HG03342 (cell line): ENCODE measurements around the gene MORN1.

ENCODE experiments used
- ATAC-seq: cut with Tn5 transposase; IDR thresholded peaks from one replicate; pipeline ENCODE4 v1.9.1; 2021; ENCODE audit warnings: mild to moderate bottlenecking, moderate library complexity; ENCODE audit not compliant: unreplicated experiment

The MORN1 gene

DNA sequence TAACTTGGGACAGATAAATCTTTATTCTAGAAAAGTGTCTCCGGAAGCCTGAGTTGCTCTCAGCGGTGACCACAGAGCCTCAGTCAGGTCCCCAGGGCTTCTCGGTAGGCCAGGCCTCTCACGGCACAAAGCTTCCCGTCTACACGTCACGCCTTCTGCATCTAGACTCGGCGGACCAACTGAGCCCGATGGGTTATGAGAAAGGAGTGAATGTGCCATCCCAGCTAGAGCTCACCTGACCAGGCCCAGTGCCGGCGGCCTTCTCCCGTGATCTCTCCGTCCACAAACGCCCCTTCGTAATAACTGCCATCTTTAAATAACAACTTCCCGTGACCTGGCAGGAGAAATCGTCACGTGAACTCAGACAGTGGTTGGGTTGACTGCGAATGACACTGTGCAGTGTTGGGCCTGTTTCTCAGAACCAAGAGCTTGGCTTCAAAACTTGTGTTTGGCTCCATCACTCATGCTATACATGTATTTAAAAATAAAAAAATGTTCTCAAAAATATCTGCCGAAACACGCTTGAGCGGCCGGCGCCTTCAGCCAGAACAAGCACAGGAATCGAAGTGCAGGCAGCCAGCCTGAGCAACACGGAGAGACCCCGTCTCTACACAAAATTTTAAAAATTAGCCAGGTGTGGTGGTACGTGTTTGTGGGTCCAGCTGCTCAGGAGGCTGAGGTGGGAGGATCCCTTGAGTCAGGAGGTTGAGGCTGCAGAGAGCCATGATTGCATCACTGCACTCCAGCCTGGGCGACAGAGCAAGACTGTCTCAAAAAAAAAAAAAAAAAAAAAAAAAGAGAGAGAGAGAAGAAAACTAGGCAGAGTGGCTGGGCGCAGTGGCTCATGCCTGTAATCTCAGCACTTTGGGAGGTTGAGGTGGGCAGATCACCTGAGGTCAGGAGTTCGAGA, 3.1 kb downstream of the MORN1 start:
- no peak for ATAC-seq

DNA sequence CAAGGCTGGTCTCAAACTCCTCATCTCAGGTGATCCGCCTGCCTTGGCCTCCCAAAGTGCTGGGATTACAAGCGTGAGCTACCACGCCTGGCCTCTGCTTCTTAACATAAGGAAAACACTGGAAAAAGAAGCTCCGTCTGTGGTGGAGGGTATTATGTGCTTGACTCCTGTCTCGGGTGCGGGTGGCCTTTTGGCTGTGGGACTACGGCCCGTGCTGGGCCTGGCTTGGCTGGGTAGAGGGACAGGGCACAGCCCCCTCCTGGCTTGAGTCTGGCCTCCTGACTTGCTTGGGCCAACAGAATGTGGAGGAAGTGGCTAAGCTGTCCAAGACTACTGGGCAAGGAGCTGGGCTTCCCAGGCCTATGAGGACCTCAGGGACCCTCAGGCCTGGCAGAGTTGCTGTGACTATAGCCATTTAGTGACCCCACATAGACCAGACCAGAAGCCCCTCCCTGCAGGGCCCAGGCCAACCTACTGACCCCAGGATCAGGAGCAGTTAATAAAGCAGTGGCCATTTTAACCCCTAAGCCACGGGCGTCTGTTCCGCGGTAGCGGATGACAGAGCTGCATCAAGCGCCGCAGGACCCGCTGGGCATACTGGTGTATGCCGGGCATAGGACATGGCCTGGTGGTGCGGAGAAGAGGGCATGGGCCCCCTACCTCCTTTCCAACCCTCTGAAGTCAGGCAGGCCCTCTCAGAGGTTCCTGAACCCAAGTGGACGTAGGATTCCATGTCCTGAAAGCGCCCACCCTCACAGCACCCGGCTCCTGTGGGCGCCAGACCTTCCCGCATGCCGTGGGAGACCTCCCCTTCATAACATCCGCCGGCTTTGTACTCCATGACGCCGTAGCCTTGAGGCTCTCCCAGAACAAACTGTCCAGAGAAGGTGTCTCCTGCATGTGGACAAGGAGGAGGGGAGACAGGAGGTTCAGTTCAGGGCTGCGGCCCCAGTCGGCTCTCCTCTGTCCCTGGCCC, 4.4 kb downstream of the MORN1 start:
- no peak for ATAC-seq

DNA sequence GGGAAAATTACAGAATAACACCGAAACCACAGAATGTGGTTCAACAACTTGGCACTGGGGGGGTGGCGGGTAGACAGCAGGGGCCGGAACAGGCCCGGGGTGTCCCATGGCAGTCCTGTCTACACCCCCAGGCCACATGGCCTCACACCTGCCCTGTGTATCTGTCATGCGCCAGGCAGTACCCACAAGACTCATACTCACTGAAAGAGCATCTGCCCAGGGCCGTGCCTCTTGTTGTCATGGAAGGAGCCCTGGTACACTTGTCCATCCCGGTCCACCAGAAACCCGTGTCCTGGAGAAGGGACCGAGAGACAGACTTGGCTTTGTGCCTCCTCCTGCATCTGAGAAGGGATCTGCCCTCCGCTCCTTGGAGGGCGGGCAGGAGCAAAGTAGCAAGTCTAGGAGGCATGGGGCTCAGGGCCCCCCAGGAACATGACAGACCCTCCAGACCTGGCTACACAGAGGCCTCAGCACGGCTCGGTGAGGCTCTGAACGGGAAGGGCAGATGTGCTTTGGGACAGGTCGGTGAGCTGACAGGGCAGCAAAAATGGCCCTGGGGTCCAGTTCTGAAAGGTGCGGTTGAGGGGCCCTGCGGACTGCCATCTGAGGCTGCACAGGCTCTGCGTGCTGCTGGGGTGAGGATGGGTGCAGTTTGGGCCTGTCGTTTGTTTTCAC, 5.6 kb downstream of the MORN1 start:
- no peak for ATAC-seq

DNA sequence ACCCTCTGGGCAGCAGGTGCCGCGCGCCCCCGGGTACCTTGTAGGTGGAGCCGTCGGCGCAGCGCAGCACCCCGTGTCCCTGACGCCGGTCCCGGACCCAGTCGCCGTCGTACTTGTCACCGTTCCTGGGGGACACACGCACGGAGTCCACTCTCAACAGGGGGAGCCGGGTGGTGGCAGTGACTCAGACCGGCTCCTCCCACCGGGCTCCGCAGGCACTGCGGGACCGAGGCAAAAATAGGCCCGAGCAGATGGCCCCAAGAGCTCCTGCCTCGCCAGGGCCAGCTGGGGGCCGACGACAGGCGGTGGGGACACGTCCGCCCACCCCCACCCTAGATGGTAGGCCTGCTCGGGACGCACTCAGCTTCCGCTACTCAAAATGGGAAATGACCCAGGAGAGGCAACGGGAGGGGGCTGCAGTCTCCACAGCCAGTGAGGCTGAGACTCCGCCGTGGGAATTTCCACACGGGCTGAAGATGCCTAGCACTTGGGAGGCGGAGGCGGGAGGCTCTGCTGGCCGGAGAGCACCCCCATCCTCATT, 6.3 kb downstream of the MORN1 start:
- ATAC-seq, result no peak

DNA sequence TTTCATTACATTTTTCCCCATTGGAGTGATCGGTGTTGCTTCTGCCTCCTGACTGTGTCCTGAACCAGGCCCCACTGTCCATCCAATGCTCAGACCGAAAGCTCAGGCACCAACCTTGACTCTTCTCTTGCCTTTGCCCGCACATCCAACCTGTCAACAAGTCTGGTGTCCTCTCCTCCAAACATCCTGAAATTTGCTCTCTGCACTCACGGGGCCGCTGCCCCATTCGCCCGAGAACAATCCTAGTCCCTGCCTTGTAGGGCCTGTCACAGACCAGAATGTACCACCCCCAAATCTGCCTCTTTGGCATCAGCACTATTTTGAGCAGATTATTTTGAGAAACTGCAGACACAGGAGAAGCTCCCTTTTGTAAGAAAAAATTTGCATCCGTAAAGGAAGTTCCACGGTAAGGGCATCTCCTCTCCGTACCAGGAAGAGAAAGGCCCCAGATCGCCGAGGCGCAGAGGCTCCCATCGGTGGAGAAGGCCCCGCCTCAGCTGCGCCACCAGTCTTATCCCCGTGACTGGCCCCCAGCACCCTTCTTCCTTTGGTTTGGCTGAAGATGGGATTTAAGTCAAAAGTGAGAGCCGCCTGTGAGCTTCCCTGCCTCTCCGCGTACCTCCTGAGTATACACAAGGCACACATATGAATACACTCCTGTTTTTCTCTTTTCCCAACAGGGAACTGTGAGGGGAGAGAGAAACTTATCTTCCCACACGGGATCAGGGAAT, 7.1 kb downstream of the MORN1 start:
- no peak for ATAC-seq

DNA sequence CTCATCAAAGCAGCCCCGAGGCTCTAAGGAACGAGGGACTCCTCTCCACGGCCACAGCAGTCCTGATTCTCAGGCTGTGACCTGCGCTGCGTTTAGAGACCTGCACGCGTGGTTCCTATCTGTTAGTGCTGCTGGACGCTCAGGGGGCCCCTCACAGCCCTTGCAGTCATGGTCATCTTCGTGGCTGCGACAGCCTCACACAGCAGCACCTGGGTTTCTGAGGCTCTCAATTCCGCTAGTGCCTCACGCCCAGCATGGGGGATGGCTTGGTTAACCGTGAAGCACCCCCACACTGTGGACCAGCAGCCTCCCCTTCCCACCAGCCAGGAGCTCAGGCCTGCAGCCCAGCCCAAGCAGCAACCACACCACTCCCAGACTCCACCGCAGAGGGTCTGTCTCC, 7.8 kb downstream of the MORN1 start:
- no peak for ATAC-seq

DNA sequence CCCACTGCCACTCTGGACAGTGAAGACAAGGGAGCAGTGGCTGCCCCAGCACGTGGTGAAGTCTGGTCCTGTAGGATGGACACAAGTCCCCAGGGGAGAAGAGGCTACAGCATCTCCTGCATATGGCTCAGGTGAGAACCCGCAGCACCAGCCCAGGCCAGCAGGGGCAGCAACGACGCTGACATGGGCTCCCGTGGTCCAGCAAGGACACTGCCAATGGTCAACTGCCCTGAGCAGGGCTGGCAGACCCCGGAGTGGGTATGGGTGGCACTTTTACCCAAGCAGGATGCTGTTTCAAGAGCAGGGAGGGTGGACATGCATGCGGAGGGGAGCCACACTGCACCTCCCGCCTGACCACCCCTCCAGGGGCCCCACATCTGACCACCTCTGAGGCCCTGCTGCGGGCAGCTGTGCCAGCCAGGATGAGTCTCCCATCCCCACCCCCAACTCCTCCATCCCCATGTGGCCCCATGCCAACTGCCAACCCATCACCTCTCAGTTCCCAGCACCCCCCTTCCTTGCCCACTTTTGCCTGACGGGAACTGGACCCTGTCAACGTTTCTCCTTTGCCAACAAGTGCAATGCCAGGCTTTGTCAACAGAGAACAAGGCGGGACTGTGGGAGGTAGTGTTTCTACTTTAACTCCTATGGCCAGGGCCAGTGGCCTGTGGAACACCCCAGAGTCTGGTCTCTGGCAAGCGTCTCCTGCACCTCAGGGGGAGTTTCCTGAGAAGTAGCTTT, 8.6 kb downstream of the MORN1 start:
- ATAC-seq, result no peak

DNA sequence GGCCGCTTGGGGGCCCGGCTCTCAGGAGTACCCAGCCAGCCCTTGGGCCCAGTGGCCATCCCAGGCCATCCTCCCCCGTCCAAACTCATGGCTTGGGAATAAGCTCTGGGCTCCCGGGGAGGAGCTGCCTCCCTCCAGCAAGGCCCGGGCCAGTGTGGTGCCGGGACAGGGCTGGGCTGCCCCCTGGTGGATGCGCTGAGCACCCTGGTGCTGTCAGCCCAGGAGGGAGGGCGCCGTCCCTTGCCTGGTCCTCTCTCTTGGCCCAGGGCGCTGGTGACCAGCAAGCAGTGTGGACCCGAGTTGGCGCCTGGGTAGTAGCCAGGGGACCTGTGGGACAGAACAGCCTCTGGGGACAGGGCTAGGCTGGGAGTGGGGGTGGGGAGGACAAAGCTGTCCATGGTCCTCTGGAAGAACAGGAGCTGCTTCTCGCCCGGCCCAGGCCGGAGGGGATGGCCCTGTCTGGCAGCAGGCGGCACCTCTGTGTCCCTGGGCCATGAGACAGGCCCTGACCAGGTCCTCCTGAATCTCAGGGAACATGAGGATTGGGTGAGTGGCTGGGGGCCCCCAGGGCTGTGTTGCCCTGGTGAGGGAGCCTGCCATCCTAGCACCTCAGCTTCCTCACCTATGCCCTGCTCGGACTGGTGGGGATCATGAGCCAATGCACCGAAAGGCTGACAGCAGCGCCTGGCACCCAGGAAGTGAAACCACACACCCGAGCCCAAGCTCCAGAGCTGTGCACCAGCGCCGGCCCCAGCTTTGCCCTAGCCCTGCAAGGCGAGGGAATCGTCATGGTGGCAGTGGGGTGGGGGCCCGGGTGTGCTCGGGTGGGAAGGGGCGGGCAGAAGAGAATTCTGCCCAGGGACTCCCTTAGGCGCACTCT, 9.4 kb downstream of the MORN1 start:
- peak; percentile 55 for ATAC-seq

DNA sequence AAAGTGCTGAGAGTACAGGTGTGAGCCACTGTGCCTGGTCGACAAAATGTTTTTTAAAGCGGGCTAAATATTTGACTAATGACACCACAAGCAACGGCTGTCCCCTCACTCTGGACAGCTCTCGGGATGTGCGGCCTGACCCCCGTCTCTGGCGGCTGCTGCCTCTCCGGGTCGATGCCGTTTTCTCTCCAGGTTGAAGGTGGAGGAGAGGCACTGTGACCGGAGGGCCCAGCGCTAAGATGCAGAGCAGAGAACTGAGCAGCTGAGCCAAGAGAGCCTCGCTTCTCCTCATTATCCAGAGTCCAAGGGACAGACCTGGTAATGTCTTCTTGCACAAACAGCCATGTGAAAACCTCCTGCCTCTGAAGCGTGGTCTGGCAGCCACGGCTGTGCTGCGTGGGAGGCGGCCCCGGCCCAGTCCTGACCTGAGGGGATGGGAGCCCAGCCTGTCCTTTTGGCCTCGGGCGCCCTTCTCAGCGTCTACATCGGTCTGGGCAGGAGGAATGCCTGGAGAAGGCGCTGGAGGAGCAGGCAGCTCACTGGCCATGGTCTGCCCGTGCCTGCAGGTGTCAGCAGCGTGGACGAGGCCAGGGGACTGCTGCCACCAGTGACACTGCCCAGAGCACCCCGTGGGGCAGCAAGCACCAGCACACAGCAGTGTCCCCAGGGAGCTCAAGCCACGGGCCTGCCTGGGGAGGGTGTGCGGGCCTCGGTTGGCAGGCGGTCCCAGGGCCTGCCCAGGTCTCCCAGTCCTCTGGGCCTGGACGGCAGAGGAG, 10.3 kb downstream of the MORN1 start:
- no peak for ATAC-seq

DNA sequence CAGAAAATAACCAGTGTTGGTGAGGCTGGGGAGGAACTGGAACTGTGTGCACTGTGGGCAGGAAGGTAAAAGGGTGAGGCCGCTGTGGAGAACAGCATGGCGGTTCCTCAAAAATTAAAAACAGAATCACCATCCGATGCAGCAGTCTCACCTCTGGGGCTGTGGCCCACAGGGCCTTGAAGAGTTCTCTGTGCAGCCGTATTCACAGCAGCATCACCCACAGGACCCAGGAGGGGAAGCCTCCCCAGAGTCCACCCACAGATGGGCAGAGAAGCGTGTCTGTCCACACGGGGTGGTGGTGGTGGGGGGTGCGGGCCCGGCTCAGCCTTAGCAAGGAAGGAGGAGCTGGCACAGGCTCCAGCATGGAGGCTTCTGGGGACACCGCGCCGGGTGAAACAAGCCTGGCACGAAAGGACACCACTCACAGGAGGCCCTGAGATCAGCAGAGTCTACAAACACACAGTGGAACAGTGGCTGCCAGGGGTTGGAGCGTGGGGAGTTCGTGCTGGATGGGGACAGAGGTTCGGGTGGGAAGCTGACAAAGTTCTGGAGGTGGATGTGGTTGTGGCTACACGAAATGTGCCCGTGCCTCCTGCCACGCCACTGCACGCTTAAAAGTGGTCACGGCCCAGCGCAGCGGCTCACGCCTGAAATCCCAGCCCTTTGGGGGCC, 11.5 kb downstream of the MORN1 start:
- ATAC-seq, result no peak

DNA sequence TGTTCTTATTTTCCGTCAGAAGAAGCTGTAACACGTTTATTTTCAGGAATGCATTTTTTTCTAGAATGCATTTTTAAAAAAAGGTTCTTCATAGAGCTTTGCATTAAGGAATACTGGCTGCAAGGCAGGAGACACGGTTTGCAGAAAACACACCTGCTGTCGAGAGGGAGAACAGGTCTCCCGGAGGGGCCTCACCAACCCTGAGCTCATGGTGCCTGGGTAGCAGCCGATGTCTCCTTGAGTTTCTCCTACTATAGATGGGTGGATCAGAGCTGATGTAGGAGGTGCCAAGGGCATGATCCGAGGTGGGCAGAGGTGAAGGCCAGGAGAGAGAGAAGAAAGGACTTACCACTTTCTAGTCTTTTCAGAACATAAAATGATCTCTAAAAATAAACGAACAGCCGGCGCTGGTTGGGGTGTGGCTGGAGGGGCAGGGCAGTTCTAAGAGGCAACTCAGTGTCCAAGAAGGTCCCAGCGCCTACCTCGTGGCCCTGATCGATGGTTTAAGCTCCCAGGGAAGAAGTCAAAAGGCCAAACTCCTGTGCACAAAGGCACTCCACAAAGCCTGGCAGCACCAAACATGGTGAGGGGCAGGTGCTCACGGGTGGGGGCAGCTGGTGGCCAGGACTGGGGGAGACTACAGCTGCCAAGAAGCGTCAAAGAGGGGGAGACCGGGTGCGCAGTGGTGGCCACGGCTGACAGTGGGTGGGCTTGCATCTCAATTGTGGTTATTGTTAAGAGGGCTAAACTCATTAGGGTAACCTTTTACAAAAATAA, 12.2 kb downstream of the MORN1 start:
- no peak for ATAC-seq

DNA sequence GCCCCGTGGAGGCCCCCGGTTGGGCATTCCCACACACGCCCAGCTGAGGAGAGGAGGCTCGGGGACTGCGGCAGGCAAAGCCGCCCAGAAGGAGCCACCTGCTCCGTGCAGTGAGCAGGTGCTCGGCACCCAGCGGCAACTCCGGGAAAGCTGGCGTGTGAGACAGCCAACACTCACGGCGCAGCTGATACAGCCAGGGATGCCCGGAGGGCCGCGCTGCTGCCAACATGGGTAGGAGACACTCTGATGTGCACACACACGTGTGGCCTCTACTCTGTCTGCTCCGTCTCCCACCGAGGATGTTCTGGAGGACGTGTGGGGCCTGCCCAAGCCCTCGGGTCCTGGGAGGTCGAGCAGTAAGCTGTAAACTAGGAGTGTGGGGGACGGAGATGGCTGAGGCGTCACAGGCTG, 12.9 kb downstream of the MORN1 start:
- no peak for ATAC-seq

DNA sequence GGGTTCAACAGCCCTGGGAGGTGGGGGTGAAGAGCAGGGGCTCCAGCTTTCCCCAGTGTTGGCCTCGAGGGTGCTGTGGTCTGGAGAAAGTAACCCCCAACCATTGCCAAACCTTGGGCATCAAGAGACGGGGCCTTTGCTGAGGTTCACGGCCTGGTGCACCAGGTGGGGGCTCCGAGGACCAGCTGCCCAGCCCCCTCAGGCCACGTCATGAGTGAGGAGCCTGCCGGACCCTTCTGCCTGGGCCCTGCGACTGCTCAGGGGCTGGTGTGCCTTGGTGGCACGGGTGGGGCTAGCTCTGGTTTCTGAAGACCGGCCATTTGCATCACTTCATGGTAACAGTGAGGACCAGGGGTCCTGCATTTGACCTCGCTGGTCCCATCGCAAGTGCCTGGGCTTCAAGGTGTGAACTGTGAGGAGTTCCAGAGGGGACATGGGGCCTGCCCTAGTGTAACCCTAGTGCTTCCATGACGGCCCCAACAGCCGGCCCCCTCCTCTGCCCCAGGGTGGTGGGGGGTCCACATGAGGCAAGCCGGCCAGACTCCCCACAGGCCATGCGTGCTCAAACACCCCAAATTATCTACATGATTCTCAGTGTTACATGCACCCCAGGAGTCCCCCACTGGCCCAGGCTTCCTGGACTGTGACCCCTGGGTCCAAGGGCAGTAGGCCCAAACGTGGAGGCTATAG, 13.5 kb downstream of the MORN1 start:
- no peak for ATAC-seq

DNA sequence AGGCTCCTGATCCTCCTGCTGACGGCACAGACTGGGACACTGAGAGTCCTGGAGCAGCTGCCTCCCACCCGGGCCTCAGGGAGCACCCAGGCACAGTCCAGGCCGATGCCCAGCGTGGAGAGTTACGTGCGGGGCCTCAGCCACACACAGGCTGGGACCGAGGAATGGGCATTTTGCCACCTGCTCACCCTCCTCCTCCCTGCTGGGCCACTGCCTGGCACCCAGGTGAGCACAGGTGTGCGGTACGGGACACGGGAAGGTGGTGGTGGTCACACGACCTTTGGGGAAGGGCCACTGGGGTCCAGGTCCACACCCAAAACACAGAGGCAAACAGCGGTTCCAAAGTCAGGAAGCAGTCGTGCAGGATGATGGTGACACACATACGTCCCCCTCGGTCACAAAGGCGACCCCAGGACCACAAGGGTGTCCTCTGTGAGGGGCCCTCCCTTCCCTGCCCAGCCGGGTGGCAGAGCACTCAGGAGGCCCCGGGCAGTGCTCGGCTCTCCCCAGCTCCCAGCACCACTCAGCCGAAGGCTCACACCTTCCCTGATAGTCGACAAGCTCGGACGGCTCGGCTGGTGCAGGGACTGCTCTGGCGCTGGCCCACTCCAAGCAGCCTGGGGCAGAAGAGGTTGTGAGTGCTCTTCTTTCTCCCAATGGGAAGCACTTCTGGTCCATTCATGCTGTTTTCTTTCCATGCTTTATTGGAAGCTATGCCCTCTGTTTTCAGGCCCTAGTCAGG, 14.3 kb downstream of the MORN1 start:
- no peak for ATAC-seq

DNA sequence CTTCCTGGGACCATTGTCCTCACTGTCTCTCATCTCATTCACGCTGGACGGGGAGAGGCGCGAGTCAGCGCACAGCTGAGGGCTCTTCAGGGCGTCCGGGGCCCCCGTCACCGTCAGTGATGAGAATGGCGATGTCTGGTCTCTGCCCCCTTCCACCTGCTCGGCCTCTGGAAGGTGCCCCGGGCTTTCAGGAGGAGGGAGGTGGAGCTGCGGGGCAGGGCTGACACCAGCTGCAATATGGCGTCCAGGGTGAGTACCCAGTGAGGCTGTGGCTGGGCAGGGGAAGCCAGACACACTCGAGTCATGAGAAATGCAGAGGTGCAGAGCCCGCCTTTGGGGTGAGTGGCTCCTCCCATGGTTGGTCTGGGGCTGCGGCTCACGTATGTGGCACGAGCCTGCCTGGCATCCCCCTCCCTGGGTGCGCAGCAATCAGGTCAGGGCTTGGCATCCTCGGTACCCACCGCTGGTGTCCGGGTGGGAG, 15.1 kb downstream of the MORN1 start:
- ATAC-seq, result no peak
